MM.1S (cell line): ENCODE data around the gene MGST2.

Experiments used
- EZH2 ChIP-seq: fragments of 300-600 bp; sonication (generic); optimal IDR thresholded peaks from 2 replicates; pipeline ENCODE3; 2017; ENCODE audit warnings: low read depth, mild to moderate bottlenecking, antibody characterized with exemption, low read length, mixed read lengths
- EZH2phosphoT487 ChIP-seq: fragments of 300-600 bp; sonication (generic); IDR thresholded peaks from 2 replicates; pipeline ENCODE4 v1.6.1; 2018; ENCODE audit warnings: antibody characterized with exemption, low read length
- TF ChIP-seq, protein P1 (sequence below): fragments of 300-600 bp; sonication (generic); IDR thresholded peaks from 2 replicates; pipeline ENCODE4 v1.5.1; 2016; ENCODE audit warnings: antibody characterized with exemption, low read length, mixed read lengths

DNA sequence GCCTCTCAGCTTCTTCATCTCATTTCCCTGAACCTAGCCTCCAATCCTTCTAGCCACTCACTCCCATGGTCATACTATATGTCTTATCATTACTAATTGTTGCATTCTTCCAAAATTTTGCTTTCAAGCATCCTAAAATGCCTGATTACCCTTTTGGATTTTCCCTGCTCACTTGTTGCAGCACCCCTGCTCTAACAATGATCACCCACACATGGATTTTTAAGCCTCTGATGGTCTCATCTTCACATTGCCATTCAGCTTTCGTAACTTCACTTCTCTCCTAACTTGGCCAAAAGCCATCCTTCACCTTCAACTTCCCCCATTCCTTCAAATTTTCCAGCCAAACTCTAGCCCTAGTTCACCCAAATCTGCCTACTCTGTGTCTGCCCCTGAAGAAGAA lies 33.8 kb upstream of the MGST2 start:
- TF ChIP-seq, protein P1, sequence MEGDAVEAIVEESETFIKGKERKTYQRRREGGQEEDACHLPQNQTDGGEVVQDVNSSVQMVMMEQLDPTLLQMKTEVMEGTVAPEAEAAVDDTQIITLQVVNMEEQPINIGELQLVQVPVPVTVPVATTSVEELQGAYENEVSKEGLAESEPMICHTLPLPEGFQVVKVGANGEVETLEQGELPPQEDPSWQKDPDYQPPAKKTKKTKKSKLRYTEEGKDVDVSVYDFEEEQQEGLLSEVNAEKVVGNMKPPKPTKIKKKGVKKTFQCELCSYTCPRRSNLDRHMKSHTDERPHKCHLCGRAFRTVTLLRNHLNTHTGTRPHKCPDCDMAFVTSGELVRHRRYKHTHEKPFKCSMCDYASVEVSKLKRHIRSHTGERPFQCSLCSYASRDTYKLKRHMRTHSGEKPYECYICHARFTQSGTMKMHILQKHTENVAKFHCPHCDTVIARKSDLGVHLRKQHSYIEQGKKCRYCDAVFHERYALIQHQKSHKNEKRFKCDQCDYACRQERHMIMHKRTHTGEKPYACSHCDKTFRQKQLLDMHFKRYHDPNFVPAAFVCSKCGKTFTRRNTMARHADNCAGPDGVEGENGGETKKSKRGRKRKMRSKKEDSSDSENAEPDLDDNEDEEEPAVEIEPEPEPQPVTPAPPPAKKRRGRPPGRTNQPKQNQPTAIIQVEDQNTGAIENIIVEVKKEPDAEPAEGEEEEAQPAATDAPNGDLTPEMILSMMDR = no peak
- TF ChIP-seq EZH2 = no peak
- no peak for TF ChIP-seq EZH2phosphoT487
